Measurements from ENCODE around the gene SLC44A2. TPM values are rescaled to one million over a fixed set of nuclear protein-coding genes. Genes with fewer than 3 reads are reported as not detected.

The SLC44A2 gene
- total and polyA plus RNA-seq, 10 of the 15 experiments (the other 5 are each of a cell fraction or from before 2014, with no cell fraction given) = 3.0 to 51.3 (median 26.8) TPM

DNA sequence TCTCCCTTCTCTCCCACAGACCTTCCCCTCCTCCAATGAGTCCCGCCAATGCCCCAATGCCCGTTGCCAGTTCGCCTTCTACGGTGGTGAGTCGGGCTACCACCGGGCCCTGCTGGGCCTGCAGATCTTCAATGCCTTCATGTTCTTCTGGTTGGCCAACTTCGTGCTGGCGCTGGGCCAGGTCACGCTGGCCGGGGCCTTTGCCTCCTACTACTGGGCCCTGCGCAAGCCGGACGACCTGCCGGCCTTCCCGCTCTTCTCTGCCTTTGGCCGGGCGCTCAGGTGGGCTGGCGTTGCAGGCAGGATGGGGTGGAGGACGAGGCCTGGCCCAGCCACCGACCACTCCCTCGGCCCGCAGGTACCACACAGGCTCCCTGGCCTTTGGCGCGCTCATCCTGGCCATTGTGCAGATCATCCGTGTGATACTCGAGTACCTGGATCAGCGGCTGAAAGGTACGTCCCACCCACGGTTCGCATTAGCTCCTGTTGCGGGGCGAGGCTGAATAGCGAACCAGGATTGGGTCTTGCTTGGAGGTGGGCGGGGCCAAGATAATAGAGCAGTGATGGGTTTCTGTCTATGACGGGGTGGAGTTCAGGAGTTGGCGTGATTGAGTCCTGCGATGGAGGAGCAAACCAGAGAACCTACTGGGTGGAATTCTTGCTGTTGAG, 11.1 kb downstream of the SLC44A2 start:
- no peak for TF ChIP-seq CBX5 (IDR thresholded peaks at IDR 0.05; ENCODE audit: low read depth)
- TF ChIP-seq, protein P1, sequence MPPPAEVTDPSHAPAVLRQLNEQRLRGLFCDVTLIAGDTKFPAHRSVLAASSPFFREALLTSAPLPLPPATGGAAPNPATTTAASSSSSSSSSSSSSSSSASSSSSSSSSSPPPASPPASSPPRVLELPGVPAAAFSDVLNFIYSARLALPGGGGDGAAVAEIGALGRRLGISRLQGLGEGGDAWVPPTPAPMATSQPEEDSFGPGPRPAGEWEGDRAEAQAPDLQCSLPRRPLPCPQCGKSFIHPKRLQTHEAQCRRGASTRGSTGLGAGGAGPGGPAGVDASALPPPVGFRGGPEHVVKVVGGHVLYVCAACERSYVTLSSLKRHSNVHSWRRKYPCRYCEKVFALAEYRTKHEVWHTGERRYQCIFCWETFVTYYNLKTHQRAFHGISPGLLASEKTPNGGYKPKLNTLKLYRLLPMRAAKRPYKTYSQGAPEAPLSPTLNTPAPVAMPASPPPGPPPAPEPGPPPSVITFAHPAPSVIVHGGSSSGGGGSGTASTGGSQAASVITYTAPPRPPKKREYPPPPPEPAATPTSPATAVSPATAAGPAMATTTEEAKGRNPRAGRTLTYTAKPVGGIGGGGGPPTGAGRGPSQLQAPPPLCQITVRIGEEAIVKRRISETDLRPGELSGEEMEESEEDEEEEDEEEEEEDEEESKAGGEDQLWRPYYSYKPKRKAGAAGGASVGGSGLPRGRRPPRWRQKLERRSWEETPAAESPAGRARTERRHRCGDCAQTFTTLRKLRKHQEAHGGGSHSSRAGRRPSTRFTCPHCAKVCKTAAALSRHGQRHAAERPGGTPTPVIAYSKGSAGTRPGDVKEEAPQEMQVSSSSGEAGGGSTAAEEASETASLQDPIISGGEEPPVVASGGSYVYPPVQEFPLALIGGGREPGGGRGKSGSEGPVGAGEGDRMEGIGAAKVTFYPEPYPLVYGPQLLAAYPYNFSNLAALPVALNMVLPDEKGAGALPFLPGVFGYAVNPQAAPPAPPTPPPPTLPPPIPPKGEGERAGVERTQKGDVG (CRISPR knock-in tag; IDR thresholded peaks at IDR 0.05) = no peak
- TF ChIP-seq, protein P2, sequence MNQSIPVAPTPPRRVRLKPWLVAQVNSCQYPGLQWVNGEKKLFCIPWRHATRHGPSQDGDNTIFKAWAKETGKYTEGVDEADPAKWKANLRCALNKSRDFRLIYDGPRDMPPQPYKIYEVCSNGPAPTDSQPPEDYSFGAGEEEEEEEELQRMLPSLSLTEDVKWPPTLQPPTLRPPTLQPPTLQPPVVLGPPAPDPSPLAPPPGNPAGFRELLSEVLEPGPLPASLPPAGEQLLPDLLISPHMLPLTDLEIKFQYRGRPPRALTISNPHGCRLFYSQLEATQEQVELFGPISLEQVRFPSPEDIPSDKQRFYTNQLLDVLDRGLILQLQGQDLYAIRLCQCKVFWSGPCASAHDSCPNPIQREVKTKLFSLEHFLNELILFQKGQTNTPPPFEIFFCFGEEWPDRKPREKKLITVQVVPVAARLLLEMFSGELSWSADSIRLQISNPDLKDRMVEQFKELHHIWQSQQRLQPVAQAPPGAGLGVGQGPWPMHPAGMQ (IDR thresholded peaks at IDR 0.05; ENCODE audit: borderline replicate concordance) = no peak
- no peak for TF ChIP-seq MYB (IDR thresholded peaks at IDR 0.05; ENCODE audit: borderline replicate concordance, low read depth, low read length)
- no peak for ATAC-seq
- 97% methylated on average over 37 of the region's 37 CpGs for WGBS (ENCODE audit: insufficient coverage, insufficient replicate concordance, low lambda C conversion rate, missing lambda C conversion rate)
- in situ Hi-C loops (cut with MboI) (no loop called here), intact Hi-C loops (cut with micrococcal nuclease; ENCODE audit: unreplicated experiment) (no loop called here)
- ChIA-PET SMC1A (ENCODE audit: uncharacterized antibody, unreplicated experiment) (no interaction called here), CTCF (no interaction called here), POLR2A (interaction anchor here (0.7 kb wide), 1 partner anchor 8 kb away, joined by 5 read pairs; no protein-coding TSS in a partner anchor), RAD21 (ENCODE audit: unreplicated experiment) (interaction anchor here (1.1 kb wide), 1 partner anchor 55 kb away, joined by 3 read pairs; no protein-coding TSS in a partner anchor)
- no peaks in the 10 kb centered on the region for H4K20me1 ChIP-seq (ENCODE audit: control insufficient read depth, insufficient read depth)
- H2AFZ ChIP-seq (ENCODE audit: control insufficient read depth, low read depth, low read length) = no peak overlapping the region
- no peaks in the 10 kb centered on the region for H3K9me3 ChIP-seq (replicated peaks; ENCODE audit: control insufficient read depth, insufficient read depth, low read length)
- H3K27ac ChIP-seq (ENCODE audit: control insufficient read depth, insufficient read depth) = no peak overlapping the region
- no peaks in the 10 kb centered on the region for H3K79me2 ChIP-seq (ENCODE audit: control insufficient read depth, insufficient read depth, low read length)
- H3K4me2 ChIP-seq (ENCODE audit: control insufficient read depth, insufficient read depth) = no peak overlapping the region
- H3K36me3 ChIP-seq (ENCODE audit: control insufficient read depth in 2 of 2, insufficient read depth in 2 of 2, low read length in 1 of 2) = peaks cover 9 to 25% of the 10 kb centered on the region in 2 experiments; a peak in 3 of 4 replicates
- BruUV-seq (replicated peaks) = no TSS peak
- H3K4me3 ChIP-seq = no peak overlapping the region
- no peak overlapping the region for H3K9ac ChIP-seq (ENCODE audit: control insufficient read depth, insufficient read depth, low read length)
- no peak for DNase-seq (ENCODE audit: low read depth, low spot score)
- no peak for FAIRE-seq
- H3K4me1 ChIP-seq (ENCODE audit: control insufficient read depth, insufficient read depth, low read length) = peaks cover 6% of the 10 kb centered on the region
- no peaks in the 10 kb centered on the region for H3K27me3 ChIP-seq (replicated peaks in 1 of 2; ENCODE audit: control insufficient read depth in 2 of 2, insufficient read depth in 2 of 2, low read length in 1 of 2)
